ENCODE results near the gene SEC16A. TPM values are rescaled to one million over a fixed set of nuclear protein-coding genes. Genes with fewer than 3 reads are reported as not detected.

SEC16A gene, protein sequence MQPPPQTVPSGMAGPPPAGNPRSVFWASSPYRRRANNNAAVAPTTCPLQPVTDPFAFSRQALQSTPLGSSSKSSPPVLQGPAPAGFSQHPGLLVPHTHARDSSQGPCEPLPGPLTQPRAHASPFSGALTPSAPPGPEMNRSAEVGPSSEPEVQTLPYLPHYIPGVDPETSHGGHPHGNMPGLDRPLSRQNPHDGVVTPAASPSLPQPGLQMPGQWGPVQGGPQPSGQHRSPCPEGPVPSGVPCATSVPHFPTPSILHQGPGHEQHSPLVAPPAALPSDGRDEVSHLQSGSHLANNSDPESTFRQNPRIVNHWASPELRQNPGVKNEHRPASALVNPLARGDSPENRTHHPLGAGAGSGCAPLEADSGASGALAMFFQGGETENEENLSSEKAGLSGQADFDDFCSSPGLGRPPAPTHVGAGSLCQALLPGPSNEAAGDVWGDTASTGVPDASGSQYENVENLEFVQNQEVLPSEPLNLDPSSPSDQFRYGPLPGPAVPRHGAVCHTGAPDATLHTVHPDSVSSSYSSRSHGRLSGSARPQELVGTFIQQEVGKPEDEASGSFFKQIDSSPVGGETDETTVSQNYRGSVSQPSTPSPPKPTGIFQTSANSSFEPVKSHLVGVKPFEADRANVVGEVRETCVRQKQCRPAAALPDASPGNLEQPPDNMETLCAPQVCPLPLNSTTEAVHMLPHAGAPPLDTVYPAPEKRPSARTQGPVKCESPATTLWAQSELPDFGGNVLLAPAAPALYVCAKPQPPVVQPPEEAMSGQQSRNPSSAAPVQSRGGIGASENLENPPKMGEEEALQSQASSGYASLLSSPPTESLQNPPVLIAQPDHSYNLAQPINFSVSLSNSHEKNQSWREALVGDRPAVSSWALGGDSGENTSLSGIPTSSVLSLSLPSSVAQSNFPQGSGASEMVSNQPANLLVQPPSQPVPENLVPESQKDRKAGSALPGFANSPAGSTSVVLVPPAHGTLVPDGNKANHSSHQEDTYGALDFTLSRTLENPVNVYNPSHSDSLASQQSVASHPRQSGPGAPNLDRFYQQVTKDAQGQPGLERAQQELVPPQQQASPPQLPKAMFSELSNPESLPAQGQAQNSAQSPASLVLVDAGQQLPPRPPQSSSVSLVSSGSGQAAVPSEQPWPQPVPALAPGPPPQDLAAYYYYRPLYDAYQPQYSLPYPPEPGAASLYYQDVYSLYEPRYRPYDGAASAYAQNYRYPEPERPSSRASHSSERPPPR (N-terminal part only)
- 10 to 100 TPM; 50.7 to 72.4 (median 60.7) TPM for polyA plus RNA-seq (ENCODE audit: insufficient read length in 4 of 4)

DNA sequence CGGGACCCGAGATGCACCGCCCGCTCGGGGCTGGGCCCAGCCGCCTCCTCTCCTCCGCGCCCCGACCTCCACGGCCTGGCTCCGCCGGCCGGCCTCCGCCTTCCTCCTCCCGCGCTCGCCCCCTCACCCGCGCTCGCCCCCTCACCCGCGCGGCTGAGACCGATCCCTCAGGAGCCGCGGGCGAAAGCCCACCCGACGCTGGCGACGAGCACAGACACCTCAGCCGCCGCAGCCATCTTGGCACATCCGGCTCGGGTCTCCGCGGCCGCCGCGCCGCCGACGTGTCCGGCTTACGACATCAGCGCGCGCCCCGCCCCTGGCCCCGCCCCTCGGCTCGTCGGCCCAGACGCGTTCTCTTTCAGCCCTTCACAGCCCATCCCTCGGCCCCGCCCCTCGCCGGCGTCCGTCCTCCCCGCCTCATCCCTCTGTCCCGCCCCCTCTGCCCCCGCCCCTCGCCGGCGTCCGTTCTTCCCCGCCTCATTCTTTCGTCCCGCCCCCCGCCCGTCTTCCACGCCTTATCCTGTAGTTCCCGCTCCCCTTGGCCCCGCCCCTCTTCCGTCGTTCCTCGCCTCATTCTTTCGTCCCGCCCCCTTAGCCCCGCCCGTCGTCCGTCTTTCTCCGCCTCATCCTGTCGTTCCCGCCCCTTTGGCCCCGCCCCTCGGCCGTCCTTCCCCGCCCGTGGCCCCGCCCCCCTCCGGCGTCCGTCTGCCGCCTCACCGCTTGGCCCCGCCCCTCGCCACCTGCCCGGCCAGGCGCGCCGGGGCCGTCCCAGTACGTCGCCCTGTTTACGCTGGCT lies at the start of gene SEC16A:
TSS of gene SEC16A (minus strand) at position 248 of the 796 bp plus-strand sequence. CDS start 5,425 bp downstream, outside the sequence.
- DNase-seq (ENCODE audit: low read depth in 4 of 4, low spot score in 3 of 4), result peak; percentile 96 to 97 (median 96)

DNA sequence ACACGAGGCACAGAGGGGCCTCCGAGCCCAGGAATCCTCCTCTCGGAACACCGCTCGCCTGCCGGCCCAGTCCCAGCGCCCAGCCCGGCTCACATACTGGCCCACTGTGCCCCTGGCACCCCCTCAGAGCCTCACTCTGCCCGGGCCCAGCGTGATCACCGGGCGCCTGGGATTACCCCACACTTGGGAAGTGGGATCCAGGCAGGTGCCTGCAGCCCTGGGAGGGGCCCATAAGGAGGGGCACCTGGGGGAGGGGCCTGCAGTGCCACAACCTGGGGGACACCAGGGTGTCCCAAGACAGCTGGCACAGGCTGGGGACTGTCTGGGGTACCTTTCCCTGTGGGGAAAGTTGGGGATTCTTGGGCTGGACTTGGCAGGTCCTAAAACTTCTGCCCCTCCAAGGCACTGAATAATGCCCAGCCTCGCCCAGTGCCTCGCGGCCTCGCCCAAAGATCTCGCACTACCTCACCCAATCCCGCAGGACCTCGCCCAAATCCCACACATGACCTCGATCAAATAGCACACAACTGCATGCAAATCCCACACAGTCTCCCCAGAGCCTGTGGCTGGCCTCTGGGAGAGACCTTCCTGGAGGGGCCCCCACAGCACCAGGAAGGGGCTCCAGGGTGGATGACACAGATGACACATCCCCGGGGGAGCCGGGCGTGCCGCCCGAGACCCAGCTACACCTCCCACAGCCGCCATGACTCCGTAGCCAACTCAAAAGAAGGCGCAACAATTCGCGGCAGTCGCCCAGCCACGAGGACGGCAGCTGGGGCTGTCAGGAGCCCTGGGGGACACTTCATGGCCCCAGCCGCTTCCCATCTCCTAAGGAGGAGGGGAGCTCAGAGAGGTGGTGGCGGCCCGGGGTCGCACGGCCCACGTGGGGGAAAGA lies 49.3 kb upstream of the SEC16A start:
- DNase-seq (ENCODE audit: low read depth in 4 of 4, low spot score in 3 of 4), result no peak

DNA sequence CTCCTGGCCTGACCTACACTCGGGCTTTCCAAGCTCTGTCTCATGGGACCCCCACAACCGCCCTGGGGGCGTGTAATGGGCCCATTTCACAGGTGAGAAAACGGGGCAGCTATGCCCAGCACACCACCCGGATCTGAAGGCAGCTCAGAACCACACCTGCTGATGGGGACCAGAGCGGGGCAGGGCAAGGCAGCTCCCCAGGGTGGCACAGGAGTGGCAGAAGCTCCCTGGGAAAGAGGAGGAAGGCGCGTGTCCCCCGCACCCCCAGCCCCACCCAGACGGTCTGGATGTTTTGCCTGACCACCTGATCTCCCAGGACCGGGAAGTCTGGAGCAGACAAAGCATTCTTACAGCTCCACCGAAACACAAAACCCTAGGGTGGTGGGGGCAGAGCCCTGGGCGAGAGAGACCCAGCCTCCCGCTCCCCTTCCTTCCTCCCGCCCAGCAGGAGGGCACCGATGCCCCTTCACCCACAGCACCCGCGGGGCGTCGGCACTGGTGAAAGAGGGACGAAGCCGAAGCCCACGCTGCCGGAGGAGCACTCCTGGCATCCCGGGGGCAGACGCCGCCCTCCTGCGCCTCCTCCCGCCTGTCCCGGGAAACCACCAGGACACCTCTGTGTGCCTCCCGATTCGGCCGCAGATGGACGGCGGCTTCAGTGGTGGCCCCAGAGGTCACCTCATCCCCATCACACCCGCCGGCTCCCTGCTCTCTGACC lies 48.5 kb upstream of the SEC16A start:
- DNase-seq (ENCODE audit: low read depth in 4 of 4, low spot score in 3 of 4), result no peak

DNA sequence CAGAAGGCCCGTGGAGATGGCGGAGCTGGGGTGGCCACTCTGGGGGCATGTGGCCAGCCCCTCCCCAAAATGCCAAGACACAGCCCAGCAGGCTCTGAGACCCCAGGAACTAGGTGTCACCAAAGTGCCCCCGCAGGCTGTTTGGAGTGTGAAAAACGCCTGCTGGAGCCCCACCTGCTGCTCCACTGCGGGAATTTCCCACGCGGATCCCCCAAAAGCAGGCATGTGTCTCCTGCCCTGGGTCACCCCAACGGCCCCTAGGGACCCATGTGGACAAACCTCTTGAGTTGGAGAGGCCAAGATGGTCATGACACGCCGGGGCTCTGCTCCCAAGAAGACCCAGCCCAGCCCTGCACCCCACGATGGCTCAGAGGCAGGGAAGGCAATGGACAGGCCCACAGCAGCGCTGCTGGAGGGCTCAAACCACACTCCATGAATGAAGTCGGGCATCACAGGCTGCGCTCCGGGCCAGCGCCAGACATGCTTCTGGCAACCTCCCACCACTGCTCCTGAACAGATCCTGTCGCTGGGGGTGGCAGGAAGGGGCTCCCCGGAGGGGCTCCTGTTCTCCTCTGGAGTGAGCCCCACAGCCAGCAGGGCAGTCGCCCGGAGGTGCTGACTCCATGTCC lies 47.7 kb upstream of the SEC16A start:
- DNase-seq (ENCODE audit: low read depth in 4 of 4, low spot score in 3 of 4), result no peak

DNA sequence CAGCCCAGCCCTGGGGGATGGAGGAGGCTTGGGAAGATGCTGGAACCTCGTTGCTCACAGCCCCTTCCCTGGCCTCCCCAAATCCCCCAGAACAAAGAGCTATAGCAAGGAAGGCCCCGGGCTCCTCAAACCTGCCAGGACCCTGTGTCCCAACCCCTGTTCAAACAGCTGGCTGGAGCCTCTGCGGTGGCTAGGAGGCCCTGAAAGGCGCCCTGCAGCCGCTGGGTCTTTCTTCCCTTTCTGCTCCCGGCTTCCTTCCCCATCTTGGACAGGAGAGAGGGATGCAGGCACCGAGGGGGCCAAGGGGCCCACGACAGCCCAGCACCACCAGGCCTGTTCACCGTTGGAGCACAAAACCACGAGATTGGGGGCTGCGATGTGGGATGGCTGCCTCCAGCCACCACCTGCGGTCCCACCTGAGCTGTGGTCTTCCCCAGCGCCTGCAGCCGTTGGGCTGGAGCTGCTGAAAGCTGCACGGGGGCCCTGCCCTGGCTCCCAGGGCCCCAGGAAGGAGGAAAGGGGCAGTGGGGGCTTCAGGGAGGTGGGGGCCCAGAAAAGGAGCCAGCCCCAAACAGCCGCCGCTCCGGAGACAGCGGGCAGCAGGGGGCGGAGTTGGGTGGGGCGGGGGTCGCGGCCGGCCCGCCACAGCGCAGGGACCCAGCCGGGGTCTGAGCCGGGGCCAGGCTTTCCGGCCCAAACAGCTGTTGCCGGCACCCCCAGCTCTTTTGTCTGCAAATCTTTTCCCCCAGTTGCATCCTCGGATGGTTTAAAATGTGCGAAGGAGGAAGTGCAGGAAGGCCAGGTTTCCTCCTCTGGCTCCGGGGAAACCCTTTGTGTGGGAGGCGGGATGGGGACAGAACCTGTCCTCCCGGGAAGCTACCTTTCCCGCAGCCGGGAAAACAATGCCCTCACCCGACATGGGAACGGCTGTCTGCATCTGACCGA lies 46.9 kb upstream of the SEC16A start:
- DNase-seq (ENCODE audit: low read depth in 4 of 4, low spot score in 3 of 4), result no peak

DNA sequence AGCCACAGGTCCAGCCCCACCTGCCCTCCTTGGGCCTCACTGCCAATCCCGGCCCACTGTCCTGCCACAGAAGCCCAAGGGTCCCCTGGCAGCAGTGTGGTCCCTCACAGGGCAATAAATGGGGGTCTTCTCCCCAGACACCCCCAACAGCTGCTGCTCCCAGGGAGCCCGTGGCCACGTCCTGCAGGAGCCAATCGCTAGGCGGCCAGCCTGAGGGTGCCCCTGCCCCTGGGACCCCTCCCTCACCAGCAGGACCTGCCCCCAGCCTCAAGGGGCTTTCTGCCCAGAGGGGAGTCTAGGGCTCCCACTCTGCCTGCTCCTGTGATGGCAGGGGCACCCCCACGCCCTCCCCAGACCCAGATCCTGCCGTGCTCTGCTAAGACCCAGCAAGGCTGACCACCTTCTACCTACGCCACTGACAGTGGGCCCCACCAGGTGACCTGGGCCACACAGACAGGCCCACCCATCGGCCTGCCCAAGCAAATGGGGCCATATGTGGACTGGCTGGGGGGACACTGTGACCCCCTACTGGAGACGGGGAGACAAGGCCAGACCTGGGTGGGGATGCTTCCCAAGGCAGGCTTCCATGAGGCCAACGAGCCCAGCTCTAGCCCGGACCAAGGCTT lies 46.0 kb upstream of the SEC16A start:
- no peak for DNase-seq (ENCODE audit: low read depth in 4 of 4, low spot score in 3 of 4)

DNA sequence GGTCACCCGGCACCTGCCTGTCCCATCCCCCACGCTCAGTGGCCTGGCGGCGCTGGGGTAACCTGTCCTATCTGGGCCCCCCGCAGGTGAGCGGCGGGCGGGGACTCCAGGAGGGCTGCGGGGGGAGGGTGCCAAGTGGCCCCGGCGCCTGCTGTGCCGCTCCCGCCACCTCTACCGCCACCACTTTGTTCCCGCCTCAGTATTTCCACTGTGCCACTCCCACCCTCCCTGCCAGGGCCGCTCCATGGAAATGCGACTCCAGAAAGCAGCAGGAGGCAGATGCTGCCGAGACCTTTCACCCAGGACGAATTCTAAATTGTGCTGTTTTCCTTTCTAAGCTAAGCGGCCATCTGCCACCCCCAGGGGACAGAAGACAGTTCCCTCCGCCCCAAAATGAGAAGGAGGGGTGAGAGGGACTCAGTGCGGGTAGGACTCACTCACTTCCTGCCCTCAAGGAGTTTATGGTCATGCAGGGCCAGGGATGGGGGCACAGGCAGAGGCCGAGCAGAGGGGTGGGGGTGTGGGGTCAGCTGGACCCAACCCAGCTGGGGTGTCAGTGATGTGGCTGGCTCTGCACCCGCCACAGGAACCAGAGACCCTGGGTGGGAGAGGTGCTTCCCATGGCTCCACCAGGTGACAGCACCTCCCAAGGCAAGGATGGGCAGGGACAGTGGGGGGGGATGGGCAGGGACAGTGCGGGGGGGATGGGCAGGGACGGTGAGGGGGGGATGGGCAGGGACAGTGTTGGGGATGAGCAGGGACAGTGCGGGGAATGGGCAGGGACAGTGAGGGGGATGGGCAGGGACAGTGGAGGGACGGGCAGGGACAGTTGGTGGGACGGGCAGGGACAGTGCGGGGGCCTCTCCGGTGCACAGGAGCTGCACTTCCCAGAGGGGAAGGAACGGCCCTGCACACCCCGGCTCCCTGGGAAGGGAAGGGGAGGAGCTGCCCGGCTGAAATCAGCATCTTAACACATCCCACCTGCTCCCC lies 45.2 kb upstream of the SEC16A start:
- DNase-seq (ENCODE audit: low read depth in 4 of 4, low spot score in 3 of 4), result no peak

DNA sequence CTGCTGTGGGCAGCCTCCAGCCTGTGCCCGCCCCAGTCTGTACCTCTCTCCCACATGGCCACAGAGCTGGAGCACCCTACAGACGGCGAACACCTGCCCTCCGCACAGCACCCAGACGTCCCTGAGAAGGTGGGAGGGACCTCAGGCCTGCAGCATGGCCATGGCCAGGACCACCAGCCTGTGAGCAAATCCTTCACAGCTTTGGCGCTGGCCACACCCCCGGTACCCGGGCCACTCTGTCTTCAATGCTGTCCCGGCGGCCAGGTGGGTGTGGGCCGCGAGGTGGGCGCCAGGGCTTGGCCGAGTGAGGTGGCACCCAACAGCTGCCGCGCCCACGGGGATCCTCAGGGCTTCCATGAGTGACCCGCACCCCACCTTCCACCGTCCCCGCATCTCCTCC lies 44.3 kb upstream of the SEC16A start:
- no peak for DNase-seq (ENCODE audit: low read depth in 4 of 4, low spot score in 3 of 4)

DNA sequence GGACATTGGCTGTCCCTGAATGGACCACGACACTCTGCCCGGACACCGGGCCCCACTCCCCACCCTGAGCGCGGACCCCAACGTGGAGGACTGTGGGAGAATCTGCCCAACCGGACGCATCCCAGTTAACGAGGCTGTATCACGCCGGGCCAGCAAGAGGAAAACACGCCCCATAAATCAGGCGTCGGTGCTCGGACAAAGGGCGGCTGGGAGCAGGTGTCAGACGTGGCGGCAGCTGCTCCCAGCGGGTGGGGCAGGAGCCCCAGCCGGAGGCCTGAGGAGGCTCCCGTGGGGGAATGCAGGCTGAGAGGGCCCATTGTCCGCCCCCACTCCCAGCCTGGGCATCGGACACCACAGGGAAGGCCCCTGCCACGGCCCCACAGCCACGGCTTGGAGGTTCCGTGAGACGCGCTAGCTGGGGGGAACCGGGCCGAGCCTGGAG lies 43.8 kb upstream of the SEC16A start:
- DNase-seq (ENCODE audit: low read depth in 4 of 4, low spot score in 3 of 4), result no peak

DNA sequence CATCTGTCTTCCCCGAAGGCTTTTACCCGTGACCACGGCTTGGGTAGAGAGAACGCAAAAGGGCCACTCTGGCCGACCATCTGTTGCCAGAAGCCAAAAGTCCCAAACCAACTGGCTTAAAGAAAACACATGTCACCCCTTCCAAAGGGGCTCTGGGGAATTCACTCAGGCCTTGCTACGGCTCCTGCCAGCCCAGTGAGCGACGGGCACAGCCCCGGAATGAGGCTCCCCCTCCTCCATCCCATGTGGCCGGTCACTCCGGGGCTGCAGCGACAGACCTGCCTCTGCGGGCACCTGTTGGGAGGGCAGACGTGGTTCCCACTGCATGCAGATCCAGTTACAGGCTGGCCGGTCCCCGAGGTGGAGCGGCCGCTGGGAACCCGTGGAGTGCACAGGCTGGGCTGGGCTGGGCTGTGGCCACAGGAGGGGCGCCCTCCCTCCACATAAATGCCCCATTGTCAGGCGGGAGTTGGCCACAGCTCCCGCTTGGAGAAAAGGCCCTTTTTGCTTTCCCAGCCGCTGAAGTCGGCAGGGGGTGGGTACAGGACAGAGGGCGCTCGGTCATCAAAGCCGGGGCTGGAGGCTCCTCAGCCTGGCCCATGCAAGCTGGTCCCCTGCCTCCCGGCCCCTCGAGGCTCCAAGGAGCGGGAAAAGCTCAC lies 43.1 kb upstream of the SEC16A start:
- DNase-seq (ENCODE audit: low read depth in 4 of 4, low spot score in 3 of 4), result no peak

DNA sequence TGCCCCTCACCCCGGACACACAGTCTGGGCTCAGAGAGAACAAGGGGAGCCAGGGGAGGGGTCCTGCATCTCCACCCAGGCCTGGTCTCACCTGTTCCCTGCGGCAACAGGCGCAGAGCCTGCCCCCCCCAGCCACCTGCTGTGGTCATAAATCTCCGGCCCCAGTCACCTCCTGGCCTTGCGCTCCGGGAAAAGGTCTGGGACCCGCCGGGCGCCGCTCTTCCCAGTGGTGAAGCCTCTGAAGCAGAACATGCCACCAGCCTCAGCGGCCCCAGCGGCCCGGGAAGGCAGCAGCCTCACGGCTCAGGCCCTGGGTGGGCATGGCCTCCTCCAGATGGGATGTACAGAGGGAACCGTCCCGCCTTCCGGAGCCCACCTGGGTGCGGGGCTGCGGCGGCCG lies 42.4 kb upstream of the SEC16A start:
- no peak for DNase-seq (ENCODE audit: low read depth in 4 of 4, low spot score in 3 of 4)

DNA sequence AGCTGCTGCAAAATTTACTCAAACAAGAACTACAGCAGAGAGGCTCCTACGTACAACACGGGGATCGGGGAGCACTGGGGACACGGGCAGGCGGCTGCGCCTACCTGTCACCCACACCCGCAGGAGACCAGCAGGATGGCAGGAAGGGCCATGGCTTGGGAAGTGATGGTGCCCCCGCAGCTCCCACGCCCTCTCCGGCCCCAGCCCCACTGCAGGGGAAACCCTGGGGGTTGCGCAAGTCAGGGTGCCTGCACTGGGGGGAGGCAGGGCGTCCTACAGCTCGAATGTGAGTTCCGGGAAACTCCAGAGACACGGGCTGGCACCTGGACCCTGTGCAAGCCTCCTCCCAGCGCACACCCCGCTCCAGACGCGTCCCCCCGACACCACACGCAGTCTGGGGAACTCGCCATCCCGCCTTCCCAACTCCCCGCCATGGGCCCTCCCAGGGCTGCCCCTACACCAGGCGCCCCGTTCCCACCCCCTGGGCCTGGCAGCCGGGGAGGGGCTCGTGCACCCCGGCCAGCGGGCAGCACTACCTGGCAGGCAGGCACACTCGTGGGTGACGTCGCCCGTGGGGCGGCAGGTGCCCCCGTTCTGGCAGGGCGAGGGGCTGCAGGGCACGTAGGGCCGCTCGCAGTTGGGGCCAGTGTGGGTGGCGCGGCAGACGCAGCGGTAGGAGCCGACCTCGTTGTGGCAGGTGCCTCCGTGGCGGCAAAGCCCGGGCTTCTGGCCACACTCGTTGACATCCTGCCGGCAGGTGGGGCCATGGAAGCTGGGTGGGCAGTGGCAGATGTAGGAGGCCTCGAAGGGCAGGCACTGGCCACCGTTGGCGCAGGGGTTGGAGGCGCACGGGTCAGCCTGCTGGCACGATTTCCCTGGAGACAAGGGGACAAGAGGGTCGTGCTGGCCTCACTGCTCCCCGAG lies 39.7 kb upstream of the SEC16A start:
- no peak for DNase-seq (ENCODE audit: low read depth in 4 of 4, low spot score in 3 of 4)

DNA sequence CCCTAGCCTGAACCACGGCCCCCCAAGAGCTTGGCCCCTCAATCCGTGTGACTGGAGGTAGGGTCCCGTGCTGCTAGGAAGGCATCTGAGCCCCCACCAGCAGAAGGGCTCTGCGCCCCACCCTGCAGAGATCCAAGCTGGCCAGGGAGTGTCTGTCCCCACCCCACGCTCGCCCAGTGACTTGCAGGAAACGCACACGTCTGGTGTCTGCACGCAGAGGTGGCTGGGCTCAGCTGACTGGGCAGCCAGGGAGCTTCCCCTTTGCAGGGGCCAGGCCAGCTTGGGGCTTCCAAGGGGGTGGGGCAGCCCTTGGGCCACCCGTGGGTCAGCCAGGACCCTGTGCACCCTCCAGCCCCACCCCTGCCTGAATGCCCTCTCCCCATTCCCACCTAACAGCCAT lies 38.7 kb upstream of the SEC16A start:
- no peak for DNase-seq (ENCODE audit: low read depth in 4 of 4, low spot score in 3 of 4)
